Urinary bladder (tissue), 4 donors: ENCODE measurements around the gene FLACC1. TPM values are rescaled to one million over a fixed set of nuclear protein-coding genes. Genes with fewer than 3 reads are reported as not detected.
A peak's percentile ranks its signal among the peaks of the same experiment; 100 is the strongest.
"Not testable (repeated sequence)": the region's sequence is repeated elsewhere in the genome, so short reads cannot be mapped to it uniquely, and the experiment has no call there.

Experiments
- DNase-seq: peaks from one replicate; pipeline ENCODE4 v3.0.0-alpha.2; 2015; ENCODE audit errors: extremely low spot score
- H3K27ac ChIP-seq: one replicate; pipeline ENCODE4 v1.5.1; 2013; ENCODE audit warnings: low read depth, mild to moderate bottlenecking, moderate library complexity
- H3K36me3 ChIP-seq: one replicate; pipeline ENCODE4 v1.6.1; 2013; ENCODE audit warnings: mild to moderate bottlenecking, moderate library complexity; ENCODE audit not compliant: insufficient read depth
- H3K4me1 ChIP-seq: one replicate; pipeline ENCODE4 v1.6.1; 2013; ENCODE audit warnings: mild to moderate bottlenecking, moderate library complexity; ENCODE audit not compliant: insufficient read depth
- H3K4me3 ChIP-seq: one replicate; pipeline ENCODE4 v1.5.1; 2013; ENCODE audit warnings: low read depth, low read length
- whole genome bisulfite sequencing: extraction: QIAGEN DNeasy Blood & Tissue Kit; methylation state at CpG from one replicate; pipeline ENCODE4 v1.1.7; 2013; 5-methylcytosine and 5-hydroxymethylcytosine counted together
- polyA plus RNA-seq: library from polyadenylated mRNA; stranded (reverse); fragments of 200-250 nt; gene quantifications from one replicate; pipeline ENCODE4 v1.2.3, GENCODE V29; 2013
- total RNA-seq: library from RNA; depleted of rRNA; stranded (reverse); fragments of >200 nt; gene quantifications from one replicate; pipeline ENCODE4 v1.2.3, GENCODE V29; 2014
- donor health status: healthy with polysubstance abuse.
- donor health status: healthy.

The FLACC1 gene, protein sequence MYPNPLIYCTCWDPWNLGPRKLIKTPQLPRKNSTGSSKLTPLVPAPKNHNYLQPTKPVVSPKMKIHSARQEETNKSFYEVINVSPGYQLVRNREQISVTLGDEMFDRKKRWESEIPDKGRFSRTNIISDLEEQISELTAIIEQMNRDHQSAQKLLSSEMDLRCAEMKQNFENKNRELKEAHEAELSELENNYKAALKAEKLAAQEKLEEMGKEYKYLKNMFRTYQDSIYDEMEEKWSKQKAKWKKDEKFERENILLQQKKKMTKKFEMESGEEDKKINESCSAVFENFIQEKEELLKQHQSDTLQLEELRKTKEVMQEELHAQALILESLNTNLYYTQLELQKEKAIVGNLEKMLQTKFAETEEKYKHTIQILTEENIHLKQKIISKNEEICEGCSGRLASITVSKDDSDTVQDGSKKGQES
- total RNA-seq: 1.3 TPM
- polyA plus RNA-seq: 0.63 TPM

- DNase-seq: peak; percentile 40
- H3K36me3 ChIP-seq: no peaks in the 10 kb centered on the region
- H3K4me3 ChIP-seq: no peak within 1 kb of the TSS
- H3K4me1 ChIP-seq: no peaks in the 10 kb centered on the region
- WGBS: 33% methylated on average over 1 of the region's 1 CpG
- no peak within 1 kb of the TSS for H3K27ac ChIP-seq
Observed at GRCh38 chr2:201357221-201357620, at the start of gene FLACC1. Gene FLACC1, minus strand, starts transcription at chr2:201357345. Its CDS starts 5,941 bp downstream, at chr2:201351404.

DNA sequence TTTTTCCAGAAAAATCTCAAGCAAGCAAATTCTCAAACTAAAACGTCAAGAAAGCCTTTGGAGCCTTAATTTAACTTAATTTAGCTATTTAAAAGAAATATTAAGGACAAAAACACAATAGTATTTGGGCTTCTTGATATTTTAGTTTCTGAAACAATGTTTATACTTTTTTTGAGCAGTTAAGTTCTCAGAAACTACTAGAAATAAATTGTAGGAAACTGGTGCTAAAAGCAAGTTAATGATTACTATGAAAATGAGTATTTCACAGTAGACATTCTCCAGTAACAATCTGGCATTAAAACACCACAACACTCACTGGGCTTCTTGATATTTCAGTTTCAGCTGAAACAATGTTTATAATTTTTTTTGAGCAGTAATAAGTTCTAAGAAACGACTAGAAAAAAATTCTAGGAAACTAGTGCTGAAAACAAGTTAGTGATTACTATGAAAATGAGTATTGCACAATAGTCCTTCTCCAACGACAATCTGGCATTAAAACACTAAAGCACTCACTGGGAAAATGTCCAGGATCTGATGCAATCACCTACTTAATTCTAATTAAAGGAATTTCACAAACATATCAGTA, 49.0 kb upstream of the FLACC1 start:
- H3K4me1 ChIP-seq: no peaks in the 10 kb centered on the region
- H3K4me3 ChIP-seq: no peak overlapping the region
- H3K36me3 ChIP-seq: no peaks in the 10 kb centered on the region
- peak; percentile 13 for DNase-seq
- 26% methylated on average over 3 of the region's 3 CpGs for WGBS
- no peak overlapping the region for H3K27ac ChIP-seq

DNA sequence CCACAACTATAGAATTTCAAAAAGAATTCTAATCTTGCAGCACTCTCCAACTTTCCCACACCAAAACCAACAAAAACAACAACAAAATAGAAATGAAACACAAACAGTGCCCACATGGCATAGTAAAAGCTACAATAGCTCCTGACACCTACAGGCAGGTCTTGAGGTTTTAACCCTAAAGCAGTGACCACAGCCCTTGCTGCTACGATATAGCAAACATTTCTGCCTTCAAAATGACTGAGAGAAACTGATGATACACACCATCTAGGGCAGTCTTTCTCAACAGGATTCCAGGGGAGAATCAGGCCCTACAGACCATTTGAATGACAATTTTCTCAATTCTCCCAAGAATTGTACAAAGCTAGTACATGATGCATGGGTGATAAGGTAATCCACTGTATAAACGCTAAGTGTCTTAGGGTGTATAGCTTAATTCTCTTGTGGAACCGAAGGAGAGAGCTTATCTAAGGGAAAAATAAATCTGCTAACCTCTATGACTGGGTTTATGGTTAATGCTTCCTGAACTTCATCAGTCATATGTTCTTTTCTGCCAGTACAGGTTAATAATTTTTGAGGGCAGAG, 47.6 kb upstream of the FLACC1 start:
- Histone ChIP-seq H3K36me3 (no peaks in the 10 kb centered on the region), H3K4me3 (no peak overlapping the region), H3K4me1 (no peaks in the 10 kb centered on the region), H3K27ac (no peak overlapping the region)
- WGBS: 56% methylated on average over 3 of the region's 3 CpGs
- DNase-seq: no peak

DNA sequence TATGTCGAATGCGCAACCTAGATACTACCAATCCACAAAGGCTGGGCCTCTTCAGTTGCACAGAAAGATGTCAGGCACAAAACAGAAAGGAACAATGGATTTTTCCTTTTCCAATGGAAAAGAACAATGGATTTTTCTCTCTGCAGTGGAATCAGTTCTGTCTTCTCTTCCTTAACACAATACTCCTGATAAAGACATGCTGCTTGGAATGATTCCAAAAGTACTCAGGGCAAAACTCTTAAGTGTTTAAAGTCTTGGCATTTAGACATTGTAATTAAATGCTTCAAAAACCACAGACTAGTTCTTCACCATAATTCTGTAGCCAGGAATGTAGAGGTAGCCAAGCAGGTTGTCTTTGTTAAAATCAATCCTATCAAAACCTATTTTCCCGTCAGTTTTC, 46.7 kb upstream of the FLACC1 start:
- Histone ChIP-seq H3K4me1 (no peaks in the 10 kb centered on the region), H3K4me3 (no peak overlapping the region), H3K27ac (no peak overlapping the region), H3K36me3 (no peaks in the 10 kb centered on the region)
- 87% methylated on average over 3 of the region's 3 CpGs for WGBS
- no peak for DNase-seq

DNA sequence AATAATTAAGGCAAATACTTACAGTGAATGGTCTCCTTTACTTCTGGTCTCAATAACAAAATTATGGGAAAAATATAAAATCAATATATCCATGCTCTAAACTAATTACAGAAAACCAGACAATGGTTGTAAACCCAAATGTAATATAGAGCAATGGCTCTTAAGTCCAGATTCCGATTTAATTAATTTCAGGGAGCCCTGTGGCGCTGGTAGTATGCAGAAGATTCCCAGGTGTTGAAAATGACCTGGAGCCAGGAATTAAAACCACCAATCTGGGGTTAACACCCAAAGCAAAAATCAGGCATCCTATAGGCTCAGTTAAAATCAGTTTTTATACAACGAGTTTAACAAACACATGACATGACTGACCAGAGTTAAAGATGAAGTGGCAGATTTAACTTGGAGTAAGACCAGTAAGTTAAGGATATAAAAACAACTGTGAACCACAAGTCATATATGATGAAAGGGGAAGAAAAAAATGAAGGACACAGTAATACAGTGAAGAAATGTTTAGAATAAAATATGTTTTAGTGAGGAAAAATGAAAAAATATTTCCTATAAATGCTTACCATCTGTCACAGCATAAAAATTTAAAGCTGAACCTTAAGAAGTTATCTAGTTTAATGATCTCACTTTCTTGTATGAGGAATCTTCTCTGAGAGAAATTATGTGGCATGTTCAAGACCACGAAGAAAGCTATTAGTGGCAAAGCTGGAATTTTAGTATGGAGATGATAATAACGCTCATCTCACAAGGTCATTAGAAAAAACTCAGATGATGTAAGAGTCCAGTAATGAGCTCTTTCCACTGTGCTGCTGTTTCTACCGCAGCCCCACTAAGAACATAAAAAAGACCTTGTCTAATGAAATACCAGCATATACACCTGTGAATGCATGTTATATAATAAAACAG, 45.8 kb upstream of the FLACC1 start:
- H3K36me3 ChIP-seq: no peaks in the 10 kb centered on the region
- H3K27ac ChIP-seq: no peak overlapping the region
- WGBS: 75% methylated on average over 6 of the region's 6 CpGs
- no peaks in the 10 kb centered on the region for H3K4me1 ChIP-seq
- no peak for DNase-seq
- H3K4me3 ChIP-seq: no peak overlapping the region

GRCh38 chr2:201401815-201402214, 44.7 kb upstream of the FLACC1 start:
- no peaks in the 10 kb centered on the region for H3K36me3 ChIP-seq
- WGBS: 61% methylated on average over 3 of the region's 3 CpGs
- no peak for DNase-seq
- no peak overlapping the region for H3K27ac ChIP-seq
- H3K4me1 ChIP-seq: no peaks in the 10 kb centered on the region
- H3K4me3 ChIP-seq: no peak overlapping the region

DNA sequence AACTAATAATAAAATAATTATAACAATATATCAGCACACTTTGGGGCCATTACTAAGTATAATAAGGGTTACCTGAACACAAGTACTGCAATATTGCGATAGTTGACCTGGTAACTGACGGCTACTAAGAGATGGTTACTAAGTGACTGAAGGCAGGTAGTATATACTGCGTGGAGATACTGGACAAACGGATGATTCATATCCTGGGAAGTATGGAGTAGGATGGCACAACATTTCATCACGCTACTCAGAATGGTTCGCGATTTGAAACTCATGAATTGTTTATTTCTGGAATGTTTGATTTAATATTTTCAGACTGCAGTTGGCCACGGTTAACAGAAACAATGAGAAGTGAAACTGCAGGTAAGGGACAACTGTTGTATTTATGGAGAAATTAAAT, 39.5 kb upstream of the FLACC1 start:
- H3K27ac ChIP-seq: no peak overlapping the region
- WGBS: 83% methylated on average over 8 of the region's 8 CpGs
- no peak for DNase-seq
- no peaks in the 10 kb centered on the region for H3K36me3 ChIP-seq
- no peak overlapping the region for H3K4me3 ChIP-seq
- H3K4me1 ChIP-seq: no peaks in the 10 kb centered on the region

- 81% methylated on average over 1 of the region's 1 CpG for WGBS
- H3K27ac ChIP-seq: no peak overlapping the region
- peaks cover 1% of the 10 kb centered on the region for H3K36me3 ChIP-seq
- H3K4me1 ChIP-seq: no peaks in the 10 kb centered on the region
- H3K4me3 ChIP-seq: no peak overlapping the region
- no peak for DNase-seq
Observed at GRCh38 chr2:201383136-201383535, 26.0 kb upstream of the FLACC1 start.

DNA sequence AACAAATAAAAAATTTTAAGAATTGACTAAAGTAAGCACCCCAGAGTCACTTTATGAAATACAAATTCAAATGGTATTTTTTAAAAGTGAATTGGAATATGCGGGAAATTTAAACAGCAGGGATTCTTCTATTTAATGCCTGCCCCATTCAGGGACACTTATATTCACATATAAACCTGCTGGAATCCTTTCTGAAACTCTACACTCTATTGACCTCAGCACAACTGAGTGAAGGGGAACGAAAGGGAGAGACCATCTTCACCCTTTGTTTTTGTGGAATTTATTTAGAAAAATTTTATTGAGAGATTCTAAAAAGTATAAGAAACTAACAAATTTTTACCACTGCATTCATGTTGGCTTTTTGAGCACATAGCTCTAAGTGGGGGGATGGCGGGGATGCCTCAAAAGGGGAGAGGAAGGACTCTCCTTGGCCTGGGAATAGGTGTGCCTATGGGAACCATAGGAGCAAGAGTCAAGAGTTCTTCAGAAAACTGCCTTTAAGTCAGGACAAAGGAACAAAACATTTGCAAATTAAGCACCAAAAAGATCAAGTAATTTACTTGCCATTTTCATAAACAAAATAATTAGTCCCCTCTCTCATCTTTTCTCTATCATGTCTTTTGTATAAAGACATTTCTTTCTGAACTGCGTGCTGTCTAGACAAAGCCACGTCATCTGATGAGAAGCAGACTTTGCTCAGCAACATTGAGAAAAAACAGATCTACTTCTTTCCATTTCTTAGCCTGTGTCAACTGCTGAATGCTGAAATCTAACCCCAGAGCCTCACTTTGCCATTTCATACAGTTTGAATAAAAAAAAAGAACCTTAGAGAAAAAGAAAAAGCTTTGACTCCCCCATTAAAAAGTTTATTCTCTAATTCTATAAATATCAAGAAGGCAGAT, 21.6 kb upstream of the FLACC1 start:
- Histone ChIP-seq H3K36me3 (no peaks in the 10 kb centered on the region), H3K4me1 (no peaks in the 10 kb centered on the region), H3K27ac (no peak overlapping the region), H3K4me3 (no peak overlapping the region)
- no peak for DNase-seq
- 65% methylated on average over 5 of the region's 5 CpGs for WGBS

DNA sequence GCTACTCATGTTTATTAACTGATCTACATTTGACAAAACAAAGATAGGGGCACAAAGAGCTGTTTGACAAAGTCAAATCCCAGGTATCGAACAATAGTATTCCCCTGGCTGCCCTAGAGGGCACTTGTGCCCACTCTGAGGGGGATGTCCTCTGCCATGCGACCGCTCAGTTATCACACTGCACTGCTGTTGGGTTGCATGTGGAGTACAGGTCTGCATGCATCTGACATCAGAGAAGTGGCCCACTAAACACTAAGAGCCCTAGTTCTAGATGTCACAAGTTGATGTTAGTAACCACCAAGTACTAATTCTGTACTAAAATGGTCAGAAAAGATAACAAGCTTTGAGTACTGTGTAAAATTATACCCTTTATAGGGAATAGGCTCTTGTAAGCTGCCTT, 20.1 kb upstream of the FLACC1 start:
- H3K4me1 ChIP-seq: no peaks in the 10 kb centered on the region
- no peaks in the 10 kb centered on the region for H3K36me3 ChIP-seq
- H3K4me3 ChIP-seq: no peak overlapping the region
- H3K27ac ChIP-seq: no peak overlapping the region
- 89% methylated on average over 3 of the region's 3 CpGs for WGBS
- DNase-seq: no peak

DNA sequence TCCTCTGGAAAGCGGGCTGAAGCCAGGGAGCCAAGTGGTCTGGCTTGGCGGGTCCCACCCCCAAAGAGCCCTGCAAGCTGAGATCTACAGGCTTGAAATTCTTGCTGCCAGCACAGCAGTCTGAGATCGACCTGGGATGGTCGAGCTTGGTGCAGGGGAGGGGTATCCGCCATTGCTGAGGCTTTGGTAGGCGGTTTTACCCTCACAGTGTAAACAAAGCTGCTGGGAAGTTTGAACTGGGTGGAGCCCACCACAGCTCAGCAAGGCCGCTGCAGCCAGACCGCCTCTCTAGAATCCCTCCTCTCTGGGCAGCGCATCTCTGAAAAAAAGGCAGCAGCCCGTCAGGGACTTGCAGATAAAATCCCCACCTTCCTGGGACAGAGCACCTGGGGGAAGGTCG, 12.6 kb upstream of the FLACC1 start:
- 88% methylated on average over 11 of the region's 11 CpGs for WGBS
- no peak for DNase-seq

DNA sequence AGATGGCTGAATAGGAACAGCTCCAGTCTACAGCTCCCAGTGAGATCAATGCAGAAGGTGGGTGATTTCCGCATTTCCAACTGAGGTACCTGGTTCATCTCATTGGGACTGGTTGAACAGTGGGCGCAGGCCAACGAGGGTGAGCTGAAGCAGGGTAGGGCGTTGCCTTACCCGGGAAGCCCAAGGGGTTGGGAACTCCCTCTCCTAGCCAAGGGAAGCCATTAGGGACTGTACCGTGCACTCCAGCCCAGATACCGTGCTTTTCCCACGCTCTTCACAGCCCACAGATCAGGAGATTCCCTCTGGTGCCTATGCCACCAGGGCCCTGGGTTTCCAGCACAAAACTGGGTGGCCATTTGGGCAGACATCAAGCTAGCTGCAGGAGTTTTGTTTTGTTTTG, 12.2 kb upstream of the FLACC1 start:
- not testable (repeated sequence) for H3K4me1 ChIP-seq, H3K36me3 ChIP-seq, DNase-seq, H3K27ac ChIP-seq, H3K4me3 ChIP-seq
- WGBS: 90% methylated on average over 8 of the region's 8 CpGs

More for the DNA sequence above, 12.6 kb upstream of the FLACC1 start:
- Histone ChIP-seq H3K4me3 (no peak overlapping the region), H3K27ac (no peak overlapping the region), H3K36me3 (no peaks in the 10 kb centered on the region), H3K4me1 (no peaks in the 10 kb centered on the region)

- Histone ChIP-seq H3K36me3 (no peaks in the 10 kb centered on the region), H3K27ac (no peak overlapping the region), H3K4me3 (no peak overlapping the region), H3K4me1 (no peaks in the 10 kb centered on the region)
- DNase-seq: no peak
Observed at GRCh38 chr2:201366146-201366545, 9.0 kb upstream of the FLACC1 start.
